Thoracic aorta (tissue), 2 donors: ENCODE measurements around the gene KPTN. TPM values are rescaled to one million over a fixed set of nuclear protein-coding genes. Genes with fewer than 3 reads are reported as not detected.

Experiments
- ATAC-seq: fragments of 150-250 bp; one replicate; pipeline ENCODE4 v1.8.0; 2017; ENCODE audit warnings: low read depth; ENCODE audit not compliant: insufficient number of reproducible peaks, low FRiP score
- DNase-seq: peaks from one replicate; pipeline ENCODE4 v3.0.0-alpha.2; 2020; ENCODE audit warnings: low spot score
- H3K27ac ChIP-seq, 2 donors: fragments of 200-600 bp; sonication (generic); 1 replicate in 1 of 2; 2 replicates in 1 of 2; pipeline ENCODE4 v1.5.1; 2016; ENCODE audit warnings: mild to moderate bottlenecking in 2 of 2, moderate library complexity in 2 of 2
- H3K27me3 ChIP-seq: fragments of 200-600 bp; sonication (generic); replicated peaks from 2 replicates; pipeline ENCODE4 v1.6.0; 2016; ENCODE audit warnings: mild to moderate bottlenecking; ENCODE audit not compliant: insufficient read depth
- H3K36me3 ChIP-seq: fragments of 200-600 bp; sonication (generic); one replicate; pipeline ENCODE4 v1.5.1; 2016
- H3K4me1 ChIP-seq, 2 donors: fragments of 200-600 bp; sonication (generic); 1 replicate in 1 of 2; 2 replicates in 1 of 2; pipeline versions ENCODE4 v1.5.1 to v1.6.0; 2016; ENCODE audit warnings: low read depth in 2 of 2, mild to moderate bottlenecking in 1 of 2; ENCODE audit not compliant: control insufficient read depth in 1 of 2
- H3K4me3 ChIP-seq: fragments of 200-600 bp; sonication (generic); 2 replicates; pipeline ENCODE4 v1.5.1; 2016; ENCODE audit warnings: mild to moderate bottlenecking
- H3K9me3 ChIP-seq: fragments of 200-600 bp; sonication (generic); 2 replicates; pipeline ENCODE4 v1.5.1; 2016
- CTCF ChIP-seq: fragments of 200-600 bp; sonication (generic); IDR thresholded peaks from one replicate; pipeline ENCODE4 v1.5.1; 2019; ENCODE audit warnings: antibody characterized with exemption
- total RNA-seq, 2 donors: library from RNA; depleted of rRNA; stranded (reverse); fragments of >200 nt; gene quantifications; one replicate each; pipeline versions ENCODE4 v1.1.0 to v1.2.3, GENCODE V29; 2016

KPTN gene
- total RNA-seq, 2 donors from 2014 or later = 0.95 to 1.2 TPM

GRCh38 chr19:47427241-47428176 lies 56.5 kb downstream of the KPTN start:
- H3K27ac ChIP-seq = no peak overlapping the region
- DNase-seq = no peak
- H3K4me3 ChIP-seq = no peak overlapping the region
- no peaks in the 10 kb centered on the region for H3K9me3 ChIP-seq
- no peaks in the 10 kb centered on the region for H3K36me3 ChIP-seq
- H3K27me3 ChIP-seq = peaks cover 24% of the 10 kb centered on the region
- ATAC-seq = peak; percentile 7
- TF ChIP-seq CTCF = peak; percentile 85
- H3K4me1 ChIP-seq = peaks cover 8 to 18% of the 10 kb centered on the region in 2 donors

Other genes with a start within 250 kb of the KPTN start
- 10 to 100 TPM; 26.7 to 38.9 TPM for gene CCDC9, start 227.7 kb downstream of the KPTN start, total RNA-seq
- gene INAFM1, start 209.3 kb downstream of the KPTN start, total RNA-seq = 10 to 100 TPM; 10.3 to 18.6 TPM
- 10 to 100 TPM; 37.6 to 51.9 TPM for gene C5AR1, start 174.4 kb downstream of the KPTN start, total RNA-seq
- 10 to 100 TPM; 10.3 to 25.7 TPM for gene C5AR2, start 152.0 kb downstream of the KPTN start, total RNA-seq
- 10 to 100 TPM; 20.4 to 21.3 TPM for gene DHX34, start 134.9 kb downstream of the KPTN start, total RNA-seq
- 10 to 100 TPM in 1 of 2 donors, 1 to 10 TPM in 1; 6.4 to 11.5 TPM for gene MEIS3, start 64.7 kb downstream of the KPTN start, total RNA-seq
- gene SLC8A2, start 12.3 kb downstream of the KPTN start, total RNA-seq = under 1 TPM in 1 of 2 donors, not detected in 1; 0.28 TPM
- gene NAPA, start 30.8 kb upstream of the KPTN start, total RNA-seq = 100 to 1,000 TPM; 107 to 147 TPM
- not detected for gene ZNF541, start 88.9 kb upstream of the KPTN start, total RNA-seq
- gene BICRA, start 124.9 kb upstream of the KPTN start, total RNA-seq = 10 to 100 TPM; 10.8 to 18.4 TPM
- 100 to 1,000 TPM; 141 to 195 TPM for gene EHD2, start 229.2 kb upstream of the KPTN start, total RNA-seq